DND-41 (cell line): ENCODE results near the gene LRRC58.

Experiments
- CTCF ChIP-seq: IDR thresholded peaks from 2 replicates; pipeline ENCODE4 v1.5.1; 2012; ENCODE audit warnings: borderline replicate concordance, low read length, moderate library complexity, mild to moderate bottlenecking; ENCODE audit not compliant: poor library complexity, severe bottlenecking; ENCODE audit errors: extremely low read depth
- EZH2 ChIP-seq: IDR thresholded peaks from 3 replicates; pipeline ENCODE4 v1.6.1; 2012; ENCODE audit warnings: borderline replicate concordance, low read depth, mild to moderate bottlenecking, moderate library complexity, low read length, inconsistent platforms; ENCODE audit not compliant: severe bottlenecking

GRCh38 chr3:120304616-120305015 is 44.5 kb downstream of the LRRC58 start:
- TF ChIP-seq CTCF = no peak
- no peak for TF ChIP-seq EZH2
